ACC112 (cell line): ENCODE data around the gene XYLB.

ENCODE experiments used
- H2AFZ ChIP-seq: fragments of 200-600 bp; sonication (generic); one replicate; pipeline ENCODE4 v1.6.0; 2017; ENCODE audit warnings: antibody characterized with exemption, low read length; ENCODE audit not compliant: unreplicated experiment
- H3K27ac ChIP-seq: fragments of 200-600 bp; sonication (generic); 2 replicates; pipeline ENCODE4 v1.5.1; 2014; ENCODE audit warnings: low read depth, mild to moderate bottlenecking, antibody characterized with exemption, low read length, moderate library complexity
- H3K27me3 ChIP-seq: fragments of 200-600 bp; sonication (generic); 2 replicates; pipeline ENCODE4 v1.6.1; 2014; ENCODE audit warnings: mild to moderate bottlenecking, antibody characterized with exemption, low read length, moderate library complexity, mixed read lengths; ENCODE audit not compliant: insufficient read depth
- H3K36me3 ChIP-seq: fragments of 200-600 bp; sonication (generic); 2 replicates; pipeline ENCODE4 v1.6.1; 2016; ENCODE audit warnings: mild to moderate bottlenecking, antibody characterized with exemption, low read length, moderate library complexity, mixed read lengths; ENCODE audit not compliant: insufficient read depth
- H3K4me1 ChIP-seq: fragments of 200-600 bp; sonication (generic); one replicate; pipeline ENCODE4 v1.6.1; 2016; ENCODE audit warnings: low read length, mixed read lengths; ENCODE audit not compliant: insufficient read depth, unreplicated experiment, control insufficient read depth
- H3K4me3 ChIP-seq: fragments of 200-600 bp; sonication (generic); 2 replicates; pipeline ENCODE4 v1.5.1; 2014; ENCODE audit warnings: mild to moderate bottlenecking, low read depth, low read length
- H3K79me2 ChIP-seq: fragments of 200-600 bp; sonication (generic); one replicate; pipeline ENCODE4 v1.6.0; 2016; ENCODE audit warnings: low read length; ENCODE audit not compliant: control insufficient read depth, unreplicated experiment, insufficient read depth

XYLB gene

GRCh38 chr3:38375488-38376097, 29.0 kb downstream of the XYLB start:
- Histone ChIP-seq H3K79me2 (no peaks in the 10 kb centered on the region), H3K36me3 (peaks cover 27% of the 10 kb centered on the region; the same call in 1 of the 2 replicates), H2AFZ (no peak overlapping the region), H3K27ac (no peak overlapping the region), H3K4me3 (no peak overlapping the region), H3K4me1 (no peaks in the 10 kb centered on the region), H3K27me3 (no peaks in the 10 kb centered on the region)

GRCh38 chr3:38376098-38376816, 29.7 kb downstream of the XYLB start:
- Histone ChIP-seq H3K4me3 (no peak overlapping the region), H3K79me2 (no peaks in the 10 kb centered on the region), H3K27ac (no peak overlapping the region), H3K36me3 (peaks cover 29% of the 10 kb centered on the region; the same call in 1 of the 2 replicates), H2AFZ (no peak overlapping the region), H3K4me1 (no peaks in the 10 kb centered on the region), H3K27me3 (no peaks in the 10 kb centered on the region)

GRCh38 chr3:38379201-38379770, 32.7 kb downstream of the XYLB start:
- no peak overlapping the region for H3K27ac ChIP-seq
- H3K4me3 ChIP-seq, result no peak overlapping the region
- H3K27me3 ChIP-seq, result no peaks in the 10 kb centered on the region
- no peaks in the 10 kb centered on the region for H3K4me1 ChIP-seq
- H3K36me3 ChIP-seq, result peaks cover 29% of the 10 kb centered on the region; the same call in 1 of the 2 replicates
- H3K79me2 ChIP-seq, result no peaks in the 10 kb centered on the region
- no peak overlapping the region for H2AFZ ChIP-seq

- Histone ChIP-seq H2AFZ (no peak overlapping the region), H3K4me1 (no peaks in the 10 kb centered on the region), H3K36me3 (peaks cover 37% of the 10 kb centered on the region), H3K27me3 (no peaks in the 10 kb centered on the region), H3K79me2 (no peaks in the 10 kb centered on the region), H3K27ac (no peak overlapping the region), H3K4me3 (no peak overlapping the region)
Measured at GRCh38 chr3:38382506-38383080, 36.0 kb downstream of the XYLB start.

GRCh38 chr3:38383156-38383875, 36.7 kb downstream of the XYLB start:
- Histone ChIP-seq H3K27ac (no peak overlapping the region), H2AFZ (no peak overlapping the region), H3K27me3 (no peaks in the 10 kb centered on the region), H3K4me3 (no peak overlapping the region), H3K36me3 (peaks cover 33% of the 10 kb centered on the region), H3K79me2 (no peaks in the 10 kb centered on the region), H3K4me1 (no peaks in the 10 kb centered on the region)

GRCh38 chr3:38386992-38387750, 40.6 kb downstream of the XYLB start:
- peaks cover 18% of the 10 kb centered on the region for H3K36me3 ChIP-seq
- H3K79me2 ChIP-seq, result no peaks in the 10 kb centered on the region
- no peak overlapping the region for H3K4me3 ChIP-seq
- no peak overlapping the region for H3K27ac ChIP-seq
- no peaks in the 10 kb centered on the region for H3K27me3 ChIP-seq
- no peak overlapping the region for H2AFZ ChIP-seq
- no peaks in the 10 kb centered on the region for H3K4me1 ChIP-seq

GRCh38 chr3:38387862-38388261, 41.3 kb downstream of the XYLB start:
- no peak overlapping the region for H3K4me3 ChIP-seq
- no peak overlapping the region for H3K27ac ChIP-seq
- no peaks in the 10 kb centered on the region for H3K27me3 ChIP-seq
- H3K4me1 ChIP-seq, result no peaks in the 10 kb centered on the region
- no peak overlapping the region for H2AFZ ChIP-seq
- H3K79me2 ChIP-seq, result no peaks in the 10 kb centered on the region
- peaks cover 18% of the 10 kb centered on the region for H3K36me3 ChIP-seq

- H3K36me3 ChIP-seq, result peaks cover 2% of the 10 kb centered on the region
- H3K4me3 ChIP-seq, result no peak overlapping the region
- H2AFZ ChIP-seq, result no peak overlapping the region
- H3K4me1 ChIP-seq, result no peaks in the 10 kb centered on the region
- no peaks in the 10 kb centered on the region for H3K27me3 ChIP-seq
- no peak overlapping the region for H3K27ac ChIP-seq
- H3K79me2 ChIP-seq, result no peaks in the 10 kb centered on the region
Measured at GRCh38 chr3:38392604-38393163, 46.1 kb downstream of the XYLB start.

- H3K4me3 ChIP-seq, result no peak overlapping the region
- no peaks in the 10 kb centered on the region for H3K79me2 ChIP-seq
- H3K27ac ChIP-seq, result no peak overlapping the region
- no peaks in the 10 kb centered on the region for H3K4me1 ChIP-seq
- no peaks in the 10 kb centered on the region for H3K27me3 ChIP-seq
- H2AFZ ChIP-seq, result no peak overlapping the region
- no peaks in the 10 kb centered on the region; the same call in 1 of the 2 replicates for H3K36me3 ChIP-seq
Measured at GRCh38 chr3:38396239-38396638, 49.7 kb downstream of the XYLB start.
